NCI-H146 treated with DMSO at 0.1 percent for 48 hours (cell line): Measurements from ENCODE around the gene RPTOR.
A peak's percentile ranks its signal among the peaks of the same experiment; 100 is the strongest.
"Not testable (repeated sequence)": the region's sequence is repeated elsewhere in the genome, so short reads cannot be mapped to it uniquely, and the experiment has no call there.

Experiments
- DNase-seq: peaks from one replicate; lab custom pipeline; 2025; ENCODE audit not compliant: unreplicated experiment; lab: John Stamatoyannopoulos, UW

Gene RPTOR

GRCh38 chr17:80544655-80545498 is at the start of gene RPTOR:
TSS of gene RPTOR (plus strand) at chr17:80544838. CDS start at chr17:80545630, 792 bp downstream.
- peak; percentile 53 for DNase-seq

- DNase-seq = no peak
Measured at GRCh38 chr17:80497726-80498241, 46.9 kb upstream of the RPTOR start.

- DNase-seq = no peak
Measured at GRCh38 chr17:80498242-80498919, 46.3 kb upstream of the RPTOR start.

- no peak for DNase-seq
Measured at GRCh38 chr17:80498920-80499410, 45.7 kb upstream of the RPTOR start.

GRCh38 chr17:80499560-80499959 is 45.1 kb upstream of the RPTOR start:
- DNase-seq = no peak

- DNase-seq = no peak
Measured at GRCh38 chr17:80499961-80500665, 44.5 kb upstream of the RPTOR start.

GRCh38 chr17:80501741-80502577 is 42.7 kb upstream of the RPTOR start:
- no peak for DNase-seq

- no peak for DNase-seq
Measured at GRCh38 chr17:80502578-80502877, 42.1 kb upstream of the RPTOR start.

- DNase-seq = no peak
Measured at GRCh38 chr17:80503031-80503430, 41.6 kb upstream of the RPTOR start.

GRCh38 chr17:80503921-80504320 is 40.7 kb upstream of the RPTOR start:
- DNase-seq = no peak

- DNase-seq = no peak
Measured at GRCh38 chr17:80504686-80505413, 39.8 kb upstream of the RPTOR start.

- not testable (repeated sequence) for DNase-seq
Measured at GRCh38 chr17:80507177-80507576, 37.5 kb upstream of the RPTOR start.

- no peak for DNase-seq
Measured at GRCh38 chr17:80507965-80508364, 36.7 kb upstream of the RPTOR start.

GRCh38 chr17:80509311-80509710 is 35.3 kb upstream of the RPTOR start:
- no peak for DNase-seq

GRCh38 chr17:80510132-80510531 is 34.5 kb upstream of the RPTOR start:
- no peak for DNase-seq

- no peak for DNase-seq
Measured at GRCh38 chr17:80510772-80511171, 33.9 kb upstream of the RPTOR start.

- DNase-seq = no peak
Measured at GRCh38 chr17:80511222-80512180, 33.1 kb upstream of the RPTOR start.

- DNase-seq = no peak
Measured at GRCh38 chr17:80512233-80512632, 32.4 kb upstream of the RPTOR start.

GRCh38 chr17:80513201-80513600 is 31.4 kb upstream of the RPTOR start:
- no peak for DNase-seq
